ENCODE results near the gene FBXO45. TPM values are rescaled to one million over a fixed set of nuclear protein-coding genes. Genes with fewer than 3 reads are reported as not detected.

Gene FBXO45
- total and polyA plus RNA-seq, 9 of the 15 experiments (the other 6 are each of a cell fraction or from before 2014, with no cell fraction given), result 15.2 to 52.8 (median 37.0) TPM

GRCh38 chr3:196528639-196529233 is 39.7 kb upstream of the FBXO45 start (continued):
- TF ChIP-seq REST (IDR thresholded peaks at IDR 0.05; ENCODE audit: borderline replicate concordance), result peak; percentile 71; the same call in 1 of the 2 replicates
- peak; percentile 55; the same call in 1 of the 2 replicates for TF ChIP-seq REST (CRISPR knock-in tag; IDR thresholded peaks at IDR 0.05; ENCODE audit: low read depth)
- TF ChIP-seq, protein P1, sequence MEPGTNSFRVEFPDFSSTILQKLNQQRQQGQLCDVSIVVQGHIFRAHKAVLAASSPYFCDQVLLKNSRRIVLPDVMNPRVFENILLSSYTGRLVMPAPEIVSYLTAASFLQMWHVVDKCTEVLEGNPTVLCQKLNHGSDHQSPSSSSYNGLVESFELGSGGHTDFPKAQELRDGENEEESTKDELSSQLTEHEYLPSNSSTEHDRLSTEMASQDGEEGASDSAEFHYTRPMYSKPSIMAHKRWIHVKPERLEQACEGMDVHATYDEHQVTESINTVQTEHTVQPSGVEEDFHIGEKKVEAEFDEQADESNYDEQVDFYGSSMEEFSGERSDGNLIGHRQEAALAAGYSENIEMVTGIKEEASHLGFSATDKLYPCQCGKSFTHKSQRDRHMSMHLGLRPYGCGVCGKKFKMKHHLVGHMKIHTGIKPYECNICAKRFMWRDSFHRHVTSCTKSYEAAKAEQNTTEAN (CRISPR knock-in tag; IDR thresholded peaks at IDR 0.05), result no peak
- TF ChIP-seq CBX3 (IDR thresholded peaks at IDR 0.05; ENCODE audit: borderline replicate concordance in 1 of 2, low read length in 2 of 2), result peak in 1 of 2 experiments; percentile 50; a peak in 1 of 3 replicates
- peak; percentile 25; the same call in 1 of the 2 replicates for TF ChIP-seq VEZF1 (CRISPR knock-in tag; IDR thresholded peaks at IDR 0.05)
- TF ChIP-seq KAT7 (CRISPR knock-in tag; IDR thresholded peaks at IDR 0.05; ENCODE audit: borderline replicate concordance), result peak; percentile 95; the same call in 1 of the 2 replicates
- TF ChIP-seq ZNF586 (CRISPR knock-in tag; conservative IDR thresholded peaks at IDR 0.05), result no peak
- TF ChIP-seq MEF2A (IDR thresholded peaks at IDR 0.05; ENCODE audit: control insufficient read depth, low read depth, low read length), result no peak
- TF ChIP-seq CREBBP (IDR thresholded peaks at IDR 0.05; ENCODE audit: low read depth, low read length), result no peak
- peak; percentile 35; the same call in 1 of the 2 replicates for TF ChIP-seq SMC3 (conservative IDR thresholded peaks at IDR 0.05; ENCODE audit: insufficient read depth, low read depth, low read length)
- TF ChIP-seq, protein P2, sequence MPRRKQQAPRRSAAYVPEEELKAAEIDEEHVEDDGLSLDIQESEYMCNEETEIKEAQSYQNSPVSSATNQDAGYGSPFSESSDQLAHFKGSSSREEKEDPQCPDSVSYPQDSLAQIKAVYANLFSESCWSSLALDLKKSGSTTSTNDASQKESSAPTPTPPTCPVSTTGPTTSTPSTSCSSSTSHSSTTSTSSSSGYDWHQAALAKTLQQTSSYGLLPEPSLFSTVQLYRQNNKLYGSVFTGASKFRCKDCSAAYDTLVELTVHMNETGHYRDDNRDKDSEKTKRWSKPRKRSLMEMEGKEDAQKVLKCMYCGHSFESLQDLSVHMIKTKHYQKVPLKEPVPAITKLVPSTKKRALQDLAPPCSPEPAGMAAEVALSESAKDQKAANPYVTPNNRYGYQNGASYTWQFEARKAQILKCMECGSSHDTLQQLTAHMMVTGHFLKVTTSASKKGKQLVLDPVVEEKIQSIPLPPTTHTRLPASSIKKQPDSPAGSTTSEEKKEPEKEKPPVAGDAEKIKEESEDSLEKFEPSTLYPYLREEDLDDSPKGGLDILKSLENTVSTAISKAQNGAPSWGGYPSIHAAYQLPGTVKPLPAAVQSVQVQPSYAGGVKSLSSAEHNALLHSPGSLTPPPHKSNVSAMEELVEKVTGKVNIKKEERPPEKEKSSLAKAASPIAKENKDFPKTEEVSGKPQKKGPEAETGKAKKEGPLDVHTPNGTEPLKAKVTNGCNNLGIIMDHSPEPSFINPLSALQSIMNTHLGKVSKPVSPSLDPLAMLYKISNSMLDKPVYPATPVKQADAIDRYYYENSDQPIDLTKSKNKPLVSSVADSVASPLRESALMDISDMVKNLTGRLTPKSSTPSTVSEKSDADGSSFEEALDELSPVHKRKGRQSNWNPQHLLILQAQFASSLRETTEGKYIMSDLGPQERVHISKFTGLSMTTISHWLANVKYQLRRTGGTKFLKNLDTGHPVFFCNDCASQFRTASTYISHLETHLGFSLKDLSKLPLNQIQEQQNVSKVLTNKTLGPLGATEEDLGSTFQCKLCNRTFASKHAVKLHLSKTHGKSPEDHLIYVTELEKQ (CRISPR knock-in tag; IDR thresholded peaks at IDR 0.05), result no peak
